Measurements from ENCODE around the gene BRF1. TPM values are rescaled to one million over a fixed set of nuclear protein-coding genes. Genes with fewer than 3 reads are reported as not detected.

The BRF1 gene
- total and polyA plus RNA-seq, 2 donors (not counting 1 experiment from before 2014, with no cell fraction given) = 7.4 to 33.4 TPM

DNA sequence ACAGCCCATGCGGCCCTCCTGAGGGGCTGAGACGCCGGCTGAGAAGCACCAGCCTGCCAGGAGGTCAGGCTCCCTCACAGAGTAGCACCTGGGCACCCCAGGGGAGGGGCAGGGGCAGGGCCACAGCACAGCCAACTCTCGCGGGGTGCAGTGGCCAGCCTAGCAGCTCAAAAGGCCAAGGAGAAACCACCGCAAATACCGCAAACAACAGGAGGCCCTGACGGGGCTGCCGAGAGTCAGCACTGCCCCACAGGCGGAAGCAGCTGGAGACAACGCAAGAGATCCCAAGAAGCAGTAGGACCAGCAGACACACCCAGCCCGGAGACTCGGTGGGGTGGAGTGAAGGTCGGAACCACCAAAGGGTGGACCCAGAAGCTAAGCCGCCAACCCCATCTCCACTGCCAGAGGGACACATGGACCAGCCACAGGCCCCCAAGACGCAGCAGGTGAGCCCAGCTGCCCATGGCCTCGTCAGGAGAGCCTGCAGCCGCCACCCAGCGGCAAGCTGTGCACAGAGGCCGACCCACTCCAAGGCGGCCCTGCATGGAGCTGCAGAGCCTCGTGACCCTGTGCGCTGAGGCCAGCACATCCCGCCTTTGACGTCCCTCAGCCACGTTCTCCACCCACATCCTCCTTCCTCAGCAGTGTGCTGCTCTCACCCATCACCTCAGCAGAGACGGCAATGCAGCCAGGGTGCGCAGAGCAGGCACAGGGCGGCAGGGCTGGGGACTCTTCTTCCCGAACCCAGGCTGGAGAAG lies 84.1 kb downstream of the BRF1 start:
- H2AFZ ChIP-seq (ENCODE audit: low read length) = no peak overlapping the region
- H3K79me2 ChIP-seq (ENCODE audit: control insufficient read depth, insufficient read depth, low read length) = no peaks in the 10 kb centered on the region
- no peak overlapping the region for H3K4me3 ChIP-seq (replicated peaks in 1 of 4; ENCODE audit: control extremely low read depth in 1 of 4, insufficient read depth in 1 of 4, low read depth in 3 of 4, low read length in 4 of 4)
- H3K4me2 ChIP-seq (ENCODE audit: extremely low read depth, insufficient read depth, low read length) = no peak overlapping the region
- peaks cover 13% of the 10 kb centered on the region for H3K36me3 ChIP-seq (ENCODE audit: control insufficient read depth, insufficient read depth, low read length)
- H4K20me1 ChIP-seq (ENCODE audit: control insufficient read depth, extremely low read depth, insufficient read depth, low read length) = no peaks in the 10 kb centered on the region
- no peaks in the 10 kb centered on the region for H3K9me3 ChIP-seq (ENCODE audit: control insufficient read depth, insufficient read depth, low read depth, low read length)
- DNase-seq (ENCODE audit: low read depth in 2 of 2) = no peak
- no peak overlapping the region for H3K27ac ChIP-seq (ENCODE audit: insufficient read depth, low read length)
- H3K9ac ChIP-seq (ENCODE audit: insufficient read depth, low read length) = no peak overlapping the region
- TF ChIP-seq CTCF (conservative IDR thresholded peaks at IDR 0.05 in 1 of 2, IDR thresholded peaks at IDR 0.05 in 1 of 2; ENCODE audit: low read depth in 1 of 2, low read length in 2 of 2) (no peak), EZH2 (IDR thresholded peaks at IDR 0.05; ENCODE audit: low read length, missing control alignments) (no peak)
- no peaks in the 10 kb centered on the region for H3K27me3 ChIP-seq (ENCODE audit: control insufficient read depth, insufficient read depth, low read length)
- no peaks in the 10 kb centered on the region for H3K4me1 ChIP-seq (ENCODE audit: control insufficient read depth, extremely low read depth, insufficient read depth, low read length)

- Histone ChIP-seq H3K79me2 (ENCODE audit: control insufficient read depth, insufficient read depth, low read length) (no peaks in the 10 kb centered on the region), H3K4me3 (replicated peaks in 1 of 4; ENCODE audit: control extremely low read depth in 1 of 4, insufficient read depth in 1 of 4, low read depth in 3 of 4, low read length in 4 of 4) (no peak overlapping the region), H3K4me1 (ENCODE audit: control insufficient read depth, extremely low read depth, insufficient read depth, low read length) (no peaks in the 10 kb centered on the region), H3K36me3 (ENCODE audit: control insufficient read depth, insufficient read depth, low read length) (peaks cover 9% of the 10 kb centered on the region), H3K4me2 (ENCODE audit: extremely low read depth, insufficient read depth, low read length) (no peak overlapping the region), H3K9me3 (ENCODE audit: control insufficient read depth, insufficient read depth, low read depth, low read length) (no peaks in the 10 kb centered on the region), H2AFZ (ENCODE audit: low read length) (no peak overlapping the region), H3K9ac (ENCODE audit: insufficient read depth, low read length) (no peak overlapping the region), H4K20me1 (ENCODE audit: control insufficient read depth, extremely low read depth, insufficient read depth, low read length) (no peaks in the 10 kb centered on the region), H3K27me3 (ENCODE audit: control insufficient read depth, insufficient read depth, low read length) (no peaks in the 10 kb centered on the region), H3K27ac (ENCODE audit: insufficient read depth, low read length) (no peak overlapping the region)
- TF ChIP-seq EZH2 (IDR thresholded peaks at IDR 0.05; ENCODE audit: low read length, missing control alignments) (no peak), CTCF (conservative IDR thresholded peaks at IDR 0.05 in 1 of 2, IDR thresholded peaks at IDR 0.05 in 1 of 2; ENCODE audit: low read depth in 1 of 2, low read length in 2 of 2) (no peak)
- no peak for DNase-seq (ENCODE audit: low read depth in 2 of 2)
These were observed 85.2 kb downstream of the BRF1 start for GRCh38 chr14:105215602-105216001.

- H3K9ac ChIP-seq (ENCODE audit: insufficient read depth, low read length) = no peak overlapping the region
- no peaks in the 10 kb centered on the region for H3K27me3 ChIP-seq (ENCODE audit: control insufficient read depth, insufficient read depth, low read length)
- no peak overlapping the region for H2AFZ ChIP-seq (ENCODE audit: low read length)
- TF ChIP-seq EZH2 (IDR thresholded peaks at IDR 0.05; ENCODE audit: low read length, missing control alignments) (no peak), CTCF (conservative IDR thresholded peaks at IDR 0.05 in 1 of 2, IDR thresholded peaks at IDR 0.05 in 1 of 2; ENCODE audit: low read depth in 1 of 2, low read length in 2 of 2) (no peak)
- no peak overlapping the region for H3K4me3 ChIP-seq (replicated peaks in 1 of 4; ENCODE audit: control extremely low read depth in 1 of 4, insufficient read depth in 1 of 4, low read depth in 3 of 4, low read length in 4 of 4)
- no peak overlapping the region for H3K27ac ChIP-seq (ENCODE audit: insufficient read depth, low read length)
- no peaks in the 10 kb centered on the region for H4K20me1 ChIP-seq (ENCODE audit: control insufficient read depth, extremely low read depth, insufficient read depth, low read length)
- peaks cover 10% of the 10 kb centered on the region for H3K36me3 ChIP-seq (ENCODE audit: control insufficient read depth, insufficient read depth, low read length)
- H3K4me1 ChIP-seq (ENCODE audit: control insufficient read depth, extremely low read depth, insufficient read depth, low read length) = no peaks in the 10 kb centered on the region
- no peak for DNase-seq (ENCODE audit: low read depth in 2 of 2)
- no peak overlapping the region for H3K4me2 ChIP-seq (ENCODE audit: extremely low read depth, insufficient read depth, low read length)
- no peaks in the 10 kb centered on the region for H3K9me3 ChIP-seq (ENCODE audit: control insufficient read depth, insufficient read depth, low read depth, low read length)
- no peaks in the 10 kb centered on the region for H3K79me2 ChIP-seq (ENCODE audit: control insufficient read depth, insufficient read depth, low read length)
These were observed 86.4 kb downstream of the BRF1 start for GRCh38 chr14:105214324-105214915.

Measured in fibroblast of lung (primary cell).